Lower leg skin (tissue), 4 donors: ENCODE results near the gene RGL3. TPM values are rescaled to one million over a fixed set of nuclear protein-coding genes. Genes with fewer than 3 reads are reported as not detected.
"Not testable (repeated sequence)": the region's sequence is repeated elsewhere in the genome, so short reads cannot be mapped to it uniquely, and the experiment has no call there.

Experiments used
- DNase-seq, 2 donors: peaks; one replicate each; pipeline ENCODE4 v3.0.0-alpha.2; 2019; ENCODE audit warnings: low spot score in 2 of 2
- H3K4me3 ChIP-seq: fragments of 200-600 bp; sonication (generic); 2 replicates; pipeline ENCODE4 v1.5.1; 2017; ENCODE audit warnings: mild to moderate bottlenecking, low read depth; ENCODE audit not compliant: poor library complexity, severe bottlenecking
- POLR2A ChIP-seq, 2 donors: fragments of 450-650 bp; IDR thresholded peaks; one replicate each; pipeline ENCODE4 v1.6.1; 2016 to 2017; ENCODE audit warnings: antibody characterized with exemption in 2 of 2, mild to moderate bottlenecking in 1 of 2, moderate library complexity in 1 of 2
- WGBS, 2 donors: methylation state at CpG; one replicate each; pipeline ENCODE4 v1.1.5; 2018; 5-methylcytosine and 5-hydroxymethylcytosine counted together
- intact Hi-C: fragments of 100-400 bp; cut with DNase I; formaldehyde crosslinking; loops from one replicate; pipeline ENCODE4 v1.15.0; 2023; ENCODE audit warnings: low total_unique reads
- total RNA-seq, 4 donors: library from RNA; depleted of rRNA; stranded (reverse); fragments of >200 nt; gene quantifications; one replicate each; pipeline ENCODE4 v1.1.0, GENCODE V29; 2016
- TF ChIP-seq, protein P1 (sequence below), 3 donors: fragments of 450-650 bp; IDR thresholded peaks; one replicate each; pipeline ENCODE4 v1.5.1; 2016; ENCODE audit warnings: antibody characterized with exemption in 3 of 3, mild to moderate bottlenecking in 3 of 3, moderate library complexity in 2 of 3

The RGL3 gene
- total RNA-seq, 4 donors from 2014 or later = 0.17 to 6.3 (median 1.6) TPM

DNA sequence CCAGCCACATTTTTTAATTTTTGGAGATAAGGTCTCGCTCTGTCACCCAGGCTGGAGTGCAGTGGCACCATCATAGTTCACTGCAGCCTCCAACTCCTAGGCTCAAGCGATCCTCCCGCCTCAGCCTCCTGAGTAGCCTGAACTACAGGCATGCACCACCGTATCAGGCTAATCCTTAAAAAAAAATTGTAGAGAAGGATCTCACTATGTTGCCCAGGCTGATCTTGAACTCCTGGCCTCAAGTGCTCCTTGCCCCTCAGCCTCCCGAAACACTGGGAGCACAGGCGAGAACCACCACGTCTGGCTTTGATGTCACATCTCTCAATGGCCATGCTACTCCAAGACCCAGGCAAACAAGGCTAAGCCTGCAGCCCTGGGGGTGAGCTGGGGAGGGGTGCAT lies 37.5 kb upstream of the RGL3 start:
- intact Hi-C loops = no loop called here
- TF ChIP-seq POLR2A (IDR thresholded peaks at IDR 0.05) = no peak
- TF ChIP-seq, protein P1, sequence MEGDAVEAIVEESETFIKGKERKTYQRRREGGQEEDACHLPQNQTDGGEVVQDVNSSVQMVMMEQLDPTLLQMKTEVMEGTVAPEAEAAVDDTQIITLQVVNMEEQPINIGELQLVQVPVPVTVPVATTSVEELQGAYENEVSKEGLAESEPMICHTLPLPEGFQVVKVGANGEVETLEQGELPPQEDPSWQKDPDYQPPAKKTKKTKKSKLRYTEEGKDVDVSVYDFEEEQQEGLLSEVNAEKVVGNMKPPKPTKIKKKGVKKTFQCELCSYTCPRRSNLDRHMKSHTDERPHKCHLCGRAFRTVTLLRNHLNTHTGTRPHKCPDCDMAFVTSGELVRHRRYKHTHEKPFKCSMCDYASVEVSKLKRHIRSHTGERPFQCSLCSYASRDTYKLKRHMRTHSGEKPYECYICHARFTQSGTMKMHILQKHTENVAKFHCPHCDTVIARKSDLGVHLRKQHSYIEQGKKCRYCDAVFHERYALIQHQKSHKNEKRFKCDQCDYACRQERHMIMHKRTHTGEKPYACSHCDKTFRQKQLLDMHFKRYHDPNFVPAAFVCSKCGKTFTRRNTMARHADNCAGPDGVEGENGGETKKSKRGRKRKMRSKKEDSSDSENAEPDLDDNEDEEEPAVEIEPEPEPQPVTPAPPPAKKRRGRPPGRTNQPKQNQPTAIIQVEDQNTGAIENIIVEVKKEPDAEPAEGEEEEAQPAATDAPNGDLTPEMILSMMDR (IDR thresholded peaks at IDR 0.05) = no peak
- WGBS, 2 donors = 91 to 92% methylated on average over 7 of the region's 7 CpGs

DNA sequence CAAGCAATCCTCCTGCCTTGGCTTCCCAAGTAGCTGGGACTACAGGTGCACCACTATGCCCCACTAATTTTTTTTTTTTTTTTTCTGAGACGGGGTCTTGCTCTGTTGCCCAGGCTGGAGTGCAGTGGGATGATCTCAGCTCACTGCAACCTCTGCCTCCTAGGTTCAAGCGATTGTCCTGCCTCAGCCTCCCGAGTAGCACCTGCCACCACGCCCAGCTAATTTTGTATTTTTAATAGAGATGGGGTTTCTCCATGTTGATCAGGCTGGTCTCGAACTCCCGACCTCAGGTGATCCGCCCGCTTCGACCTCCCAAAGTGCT lies 36.1 kb upstream of the RGL3 start:
- WGBS, 2 donors = 82 to 90% methylated on average over 9 of the region's 9 CpGs
- intact Hi-C loops, H3K4me3 ChIP-seq, DNase-seq: not testable (repeated sequence)

More for the DNA sequence above, 37.5 kb upstream of the RGL3 start:
- no peak for DNase-seq
- no peak overlapping the region for H3K4me3 ChIP-seq

DNA sequence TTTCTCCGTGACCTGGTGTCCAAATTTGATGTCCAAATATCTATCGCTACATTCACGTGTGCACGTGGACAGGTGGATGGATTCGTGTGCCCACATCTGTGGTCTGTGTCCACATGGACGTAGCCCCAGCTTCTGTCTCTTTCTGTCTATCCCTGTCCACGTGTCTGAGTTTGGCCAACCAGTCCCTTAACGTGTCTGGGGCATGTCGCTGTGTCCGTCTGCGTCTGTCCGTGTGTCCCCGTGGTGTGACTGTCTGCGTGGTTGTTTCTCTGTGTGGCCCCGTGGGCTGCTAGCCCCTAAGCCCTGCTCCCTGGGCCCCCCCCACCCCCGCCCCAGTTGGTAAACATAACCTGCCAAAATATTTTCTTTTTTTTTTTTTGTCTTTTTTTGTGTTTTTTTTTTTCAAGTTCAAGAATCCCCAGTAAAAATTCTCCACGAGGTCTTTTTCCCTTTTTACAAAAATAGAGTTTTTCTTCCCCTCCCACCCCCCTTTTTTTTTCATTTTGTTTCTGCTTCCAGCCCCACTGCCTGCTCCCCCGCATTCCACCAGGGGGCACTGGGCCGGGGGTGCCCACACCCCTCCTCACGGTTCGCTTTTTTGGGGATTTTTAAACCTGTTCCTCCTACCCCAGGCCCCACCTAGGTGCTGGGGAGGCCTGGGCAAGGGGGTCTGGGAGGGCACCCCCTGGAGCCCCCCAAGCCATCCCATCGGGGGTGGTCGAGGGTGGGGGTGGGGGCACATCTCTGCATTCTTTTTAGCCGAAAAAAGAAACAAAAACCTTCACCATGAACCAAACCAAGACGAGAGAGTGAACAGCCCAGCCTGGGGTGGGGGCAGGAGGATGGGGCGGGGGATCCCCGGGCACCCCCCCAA lies 34.6 kb upstream of the RGL3 start:
- WGBS, 2 donors = 52 to 61% methylated on average over 27 of the region's 27 CpGs
- intact Hi-C loops = no loop called here
- TF ChIP-seq, protein P1 (IDR thresholded peaks at IDR 0.05) = no peak
- no peak for TF ChIP-seq POLR2A (IDR thresholded peaks at IDR 0.05)
- no peak overlapping the region for H3K4me3 ChIP-seq
- DNase-seq = no peak

DNA sequence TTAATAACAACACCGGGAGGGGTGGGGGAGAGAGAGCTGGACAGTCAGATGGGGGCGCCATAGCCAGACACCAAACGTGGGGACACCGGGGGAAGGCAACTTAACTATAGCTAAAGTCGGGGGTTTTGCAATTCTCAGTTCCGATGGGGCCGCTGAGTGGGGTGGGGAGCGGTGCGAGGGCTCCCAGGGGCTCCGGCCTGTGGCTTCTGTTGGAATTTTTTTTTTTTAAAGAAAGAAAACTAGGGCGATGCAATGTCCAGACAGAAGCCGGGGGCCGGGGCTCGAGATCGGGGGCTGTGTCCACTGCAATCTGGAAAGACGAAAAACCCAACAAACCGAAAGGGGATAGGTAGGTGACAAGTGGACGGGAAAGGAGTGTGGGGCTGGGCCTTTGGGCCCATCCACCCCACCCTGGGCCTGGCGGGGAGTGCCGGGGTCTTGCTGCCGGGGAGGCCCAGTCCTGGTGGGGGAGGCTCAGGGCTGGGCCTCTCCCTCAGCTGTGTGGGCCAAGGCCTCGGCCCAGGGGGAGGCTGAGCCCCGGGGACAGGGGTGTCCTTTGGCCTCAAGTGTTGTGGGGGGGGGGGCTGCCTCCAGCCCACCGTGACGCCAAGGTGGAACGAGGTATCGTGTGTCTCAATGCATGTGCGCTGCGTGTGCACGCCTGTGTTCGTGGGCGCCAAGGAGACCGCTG lies 33.7 kb upstream of the RGL3 start:
- no peak for TF ChIP-seq POLR2A (IDR thresholded peaks at IDR 0.05)
- TF ChIP-seq, protein P1 (IDR thresholded peaks at IDR 0.05) = no peak
- WGBS, 2 donors = 79 to 82% methylated on average over 33 of the region's 33 CpGs
- intact Hi-C loops = no loop called here
- no peak for DNase-seq
- H3K4me3 ChIP-seq = no peak overlapping the region

DNA sequence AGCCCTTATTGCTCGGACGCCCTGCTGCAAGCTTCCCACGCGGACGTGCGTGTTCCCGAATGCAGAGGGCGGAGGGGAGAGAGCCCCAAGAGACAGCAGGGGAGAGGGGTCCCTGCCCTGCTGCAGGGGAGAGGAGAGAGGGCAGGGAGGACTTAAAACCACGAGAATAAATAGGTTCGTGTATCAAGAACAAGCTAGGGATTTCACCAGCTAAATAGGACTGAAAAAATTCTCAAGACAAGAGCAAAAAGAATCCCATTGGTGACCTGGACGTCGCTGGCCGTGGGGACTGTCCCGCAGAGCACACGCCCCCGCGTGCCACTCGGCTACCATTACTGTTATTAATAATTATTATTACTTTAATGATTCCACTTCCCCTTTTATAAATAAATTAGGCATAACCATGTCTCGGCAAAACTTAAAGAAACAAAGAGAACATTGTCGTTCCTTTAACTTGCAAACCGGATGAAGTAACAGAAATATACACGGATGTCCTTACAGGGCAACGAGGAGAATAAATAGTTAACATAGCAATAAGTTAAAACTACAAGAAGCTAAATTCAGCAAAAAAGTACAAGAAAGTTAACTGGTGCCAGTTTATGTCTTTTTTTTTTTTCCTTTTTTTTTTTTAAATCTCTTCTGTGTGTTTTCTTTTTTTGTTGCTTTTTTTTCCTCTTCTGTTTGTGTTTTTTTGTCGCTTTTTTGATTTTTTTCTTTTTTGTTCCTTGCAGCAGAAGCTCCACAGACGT lies 32.9 kb upstream of the RGL3 start:
- no peak for DNase-seq
- intact Hi-C loops = no loop called here
- TF ChIP-seq, protein P1 (IDR thresholded peaks at IDR 0.05) = no peak
- no peak for TF ChIP-seq POLR2A (IDR thresholded peaks at IDR 0.05)
- H3K4me3 ChIP-seq = no peak overlapping the region
- WGBS, 2 donors = 41 to 42% methylated on average over 25 of the region's 25 CpGs

DNA sequence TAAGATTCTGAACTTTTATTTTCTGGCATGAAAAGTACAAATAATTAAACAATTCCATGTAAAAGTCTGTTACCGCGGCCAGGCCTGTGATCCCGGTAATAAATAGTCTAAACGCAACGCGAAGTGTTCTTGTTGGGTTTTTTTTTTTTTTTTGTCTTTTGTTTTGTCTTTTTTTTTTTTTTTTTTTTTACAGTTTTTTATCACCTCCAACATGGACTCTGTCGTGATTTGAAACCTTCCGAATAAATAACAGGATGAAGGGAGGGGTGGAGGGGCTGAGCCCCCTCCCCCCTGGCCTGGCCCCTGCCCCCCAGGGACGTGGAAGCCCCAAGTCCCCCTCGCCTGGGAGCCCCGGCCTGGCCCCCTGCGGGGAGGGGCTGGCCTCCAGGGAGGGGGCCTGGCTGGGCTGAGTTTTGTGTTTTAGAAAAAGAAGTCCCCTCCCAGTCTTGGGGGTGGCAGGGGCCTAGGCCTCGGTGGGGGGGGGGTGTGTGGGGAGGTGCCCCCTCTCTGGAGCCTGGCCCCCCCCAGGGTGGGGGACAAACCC lies 32.3 kb upstream of the RGL3 start:
- no peak overlapping the region for H3K4me3 ChIP-seq
- TF ChIP-seq, protein P1 (IDR thresholded peaks at IDR 0.05) = no peak
- TF ChIP-seq POLR2A (IDR thresholded peaks at IDR 0.05) = no peak
- DNase-seq = no peak
- 32 to 34% methylated on average over 10 to 13 of the region's 13 CpGs for WGBS, 2 donors
- intact Hi-C loops = no loop called here
